GM18873 (cell line): ENCODE measurements around the gene ODC1.

Source experiments
- ATAC-seq: cut with Tn5 transposase; IDR thresholded peaks from one replicate; pipeline ENCODE4 v1.9.1; 2021; ENCODE audit warnings: mild to moderate bottlenecking, moderate library complexity, moderate number of reproducible peaks; ENCODE audit not compliant: unreplicated experiment, low FRiP score

ODC1 gene

GRCh38 chr2:10435820-10436204 is 12.3 kb downstream of the ODC1 start:
- no peak for ATAC-seq

GRCh38 chr2:10434886-10435819 is 13.0 kb downstream of the ODC1 start:
- ATAC-seq = no peak

- ATAC-seq = no peak
Observed at GRCh38 chr2:10433947-10434885, 13.9 kb downstream of the ODC1 start.

- ATAC-seq = no peak
Observed at GRCh38 chr2:10433264-10433946, 14.7 kb downstream of the ODC1 start.

- ATAC-seq = no peak
Observed at GRCh38 chr2:10432311-10433181, 15.6 kb downstream of the ODC1 start.

- no peak for ATAC-seq
Observed at GRCh38 chr2:10431797-10432196, 16.3 kb downstream of the ODC1 start.

- no peak for ATAC-seq
Observed at GRCh38 chr2:10430886-10431622, 17.1 kb downstream of the ODC1 start.

- no peak for ATAC-seq
Observed at GRCh38 chr2:10428924-10429323, 19.2 kb downstream of the ODC1 start.

GRCh38 chr2:10428355-10428754 is 19.8 kb downstream of the ODC1 start:
- ATAC-seq = no peak

GRCh38 chr2:10427618-10427949 is 20.5 kb downstream of the ODC1 start:
- no peak for ATAC-seq

- ATAC-seq = no peak
Observed at GRCh38 chr2:10426726-10427617, 21.2 kb downstream of the ODC1 start.

- no peak for ATAC-seq
Observed at GRCh38 chr2:10425699-10426098, 22.4 kb downstream of the ODC1 start.

GRCh38 chr2:10424916-10425505 is 23.1 kb downstream of the ODC1 start:
- ATAC-seq = no peak

- ATAC-seq = no peak
Observed at GRCh38 chr2:10424051-10424450, 24.1 kb downstream of the ODC1 start.

- no peak for ATAC-seq
Observed at GRCh38 chr2:10423400-10423774, 24.7 kb downstream of the ODC1 start.

GRCh38 chr2:10422732-10423399 is 25.3 kb downstream of the ODC1 start:
- ATAC-seq = no peak

GRCh38 chr2:10422251-10422650 is 25.9 kb downstream of the ODC1 start:
- ATAC-seq = no peak
